ENCODE measurements around the gene NUP210L.

The NUP210L gene

GRCh38 chr1:153960206-153960605 lies 194.7 kb downstream of the NUP210L start:
- Histone ChIP-seq H3K9ac (ENCODE audit: low read length) (no peak overlapping the region), H3K27me3 (ENCODE audit: insufficient read depth, low read length, poor library complexity) (no peaks in the 10 kb centered on the region), H2BK15ac (replicated peaks; ENCODE audit: low read depth) (no peak overlapping the region), H3K18ac (ENCODE audit: low read length) (no peak overlapping the region), H4K8ac (ENCODE audit: low read depth, low read length) (no peak overlapping the region), H3K4me1 (ENCODE audit: control insufficient read depth, low read depth, low read length) (peaks cover 9% of the 10 kb centered on the region), H3K4me3 (ENCODE audit: low read length) (no peak overlapping the region), H3K56ac (ENCODE audit: low read length) (no peak overlapping the region), H3K23ac (ENCODE audit: low read length) (no peak overlapping the region), H3K4ac (ENCODE audit: low read depth, low read length) (no peak overlapping the region), H3K79me2 (ENCODE audit: control insufficient read depth, insufficient read depth, low read length) (peaks cover 55% of the 10 kb centered on the region), H3K4me2 (ENCODE audit: low read length) (no peak overlapping the region), H2BK5ac (ENCODE audit: low read length) (no peak overlapping the region), H3K36me3 (ENCODE audit: control insufficient read depth, insufficient read depth, low read length) (peaks cover 7% of the 10 kb centered on the region), H2BK120ac (ENCODE audit: low read depth, low read length) (no peak overlapping the region), H2AK5ac (ENCODE audit: low read length) (no peak overlapping the region), H3K27ac (ENCODE audit: low read depth, low read length) (no peak overlapping the region), H4K5ac (ENCODE audit: low read length) (no peak overlapping the region), H3K79me1 (ENCODE audit: low read length) (peaks cover 24% of the 10 kb centered on the region)
- WGBS (ENCODE audit: extremely low coverage, insufficient coverage, low lambda C conversion rate), result no CpG with 5 or more reads among the region's 11 CpGs
- DNase-seq, result no peak

GRCh38 chr1:153959454-153959853 lies 195.4 kb downstream of the NUP210L start:
- Histone ChIP-seq H3K23ac (ENCODE audit: low read length) (no peak overlapping the region), H2BK5ac (ENCODE audit: low read length) (no peak overlapping the region), H4K5ac (ENCODE audit: low read length) (no peak overlapping the region), H3K36me3 (ENCODE audit: control insufficient read depth, insufficient read depth, low read length) (peaks cover 7% of the 10 kb centered on the region), H3K56ac (ENCODE audit: low read length) (no peak overlapping the region), H2BK120ac (ENCODE audit: low read depth, low read length) (no peak overlapping the region), H3K4me3 (ENCODE audit: low read length) (no peak overlapping the region), H3K4me1 (ENCODE audit: control insufficient read depth, low read depth, low read length) (peaks cover 9% of the 10 kb centered on the region), H3K18ac (ENCODE audit: low read length) (no peak overlapping the region), H2BK15ac (replicated peaks; ENCODE audit: low read depth) (no peak overlapping the region), H3K4me2 (ENCODE audit: low read length) (no peak overlapping the region), H4K8ac (ENCODE audit: low read depth, low read length) (no peak overlapping the region), H3K79me1 (ENCODE audit: low read length) (peaks cover 29% of the 10 kb centered on the region), H3K9ac (ENCODE audit: low read length) (no peak overlapping the region), H2AK5ac (ENCODE audit: low read length) (no peak overlapping the region), H3K79me2 (ENCODE audit: control insufficient read depth, insufficient read depth, low read length) (peaks cover 61% of the 10 kb centered on the region), H3K27me3 (ENCODE audit: insufficient read depth, low read length, poor library complexity) (no peaks in the 10 kb centered on the region), H3K27ac (ENCODE audit: low read depth, low read length) (no peak overlapping the region), H3K4ac (ENCODE audit: low read depth, low read length) (no peak overlapping the region)
- WGBS (ENCODE audit: extremely low coverage, insufficient coverage, low lambda C conversion rate), result no CpG with 5 or more reads among the region's 3 CpGs
- DNase-seq, result peak; percentile 38

GRCh38 chr1:153958961-153959260 lies 196.0 kb downstream of the NUP210L start:
- peaks cover 9% of the 10 kb centered on the region for H3K4me1 ChIP-seq (ENCODE audit: control insufficient read depth, low read depth, low read length)
- WGBS (ENCODE audit: extremely low coverage, insufficient coverage, low lambda C conversion rate), result no CpG with 5 or more reads among the region's 4 CpGs
- H2BK120ac ChIP-seq (ENCODE audit: low read depth, low read length), result no peak overlapping the region
- H3K36me3 ChIP-seq (ENCODE audit: control insufficient read depth, insufficient read depth, low read length), result peaks cover 7% of the 10 kb centered on the region
- no peak overlapping the region for H3K4me2 ChIP-seq (ENCODE audit: low read length)
- DNase-seq, result no peak
- no peak overlapping the region for H2BK15ac ChIP-seq (replicated peaks; ENCODE audit: low read depth)
- no peak overlapping the region for H2BK5ac ChIP-seq (ENCODE audit: low read length)
- H3K4me3 ChIP-seq (ENCODE audit: low read length), result no peak overlapping the region
- H3K79me1 ChIP-seq (ENCODE audit: low read length), result peaks cover 32% of the 10 kb centered on the region
- no peak overlapping the region for H3K18ac ChIP-seq (ENCODE audit: low read length)
- no peak overlapping the region for H2AK5ac ChIP-seq (ENCODE audit: low read length)
- no peak overlapping the region for H3K23ac ChIP-seq (ENCODE audit: low read length)
- no peaks in the 10 kb centered on the region for H3K27me3 ChIP-seq (ENCODE audit: insufficient read depth, low read length, poor library complexity)
- H4K8ac ChIP-seq (ENCODE audit: low read depth, low read length), result no peak overlapping the region
- no peak overlapping the region for H3K9ac ChIP-seq (ENCODE audit: low read length)
- no peak overlapping the region for H3K4ac ChIP-seq (ENCODE audit: low read depth, low read length)
- H3K79me2 ChIP-seq (ENCODE audit: control insufficient read depth, insufficient read depth, low read length), result peaks cover 65% of the 10 kb centered on the region
- H3K56ac ChIP-seq (ENCODE audit: low read length), result no peak overlapping the region
- no peak overlapping the region for H3K27ac ChIP-seq (ENCODE audit: low read depth, low read length)
- no peak overlapping the region for H4K5ac ChIP-seq (ENCODE audit: low read length)

- Histone ChIP-seq H3K23ac (ENCODE audit: low read length) (peak within 1 kb of the TSS; percentile 7), H3K79me1 (ENCODE audit: low read length) (peaks cover 38% of the 10 kb centered on the region), H3K4ac (ENCODE audit: low read depth, low read length) (peak within 1 kb of the TSS; percentile 44), H3K4me2 (ENCODE audit: low read length) (peak within 1 kb of the TSS; percentile 90), H3K4me1 (ENCODE audit: control insufficient read depth, low read depth, low read length) (peaks cover 9% of the 10 kb centered on the region), H2AK5ac (ENCODE audit: low read length) (no peak within 1 kb of the TSS), H2BK15ac (replicated peaks; ENCODE audit: low read depth) (no peak within 1 kb of the TSS), H3K27ac (ENCODE audit: low read depth, low read length) (peak within 1 kb of the TSS; percentile 80), H3K36me3 (ENCODE audit: control insufficient read depth, insufficient read depth, low read length) (peaks cover 8% of the 10 kb centered on the region), H3K79me2 (ENCODE audit: control insufficient read depth, insufficient read depth, low read length) (peaks cover 68% of the 10 kb centered on the region), H3K9ac (ENCODE audit: low read length) (peak within 1 kb of the TSS; percentile 88), H3K27me3 (ENCODE audit: insufficient read depth, low read length, poor library complexity) (no peaks in the 10 kb centered on the region), H3K4me3 (ENCODE audit: low read length) (peak within 1 kb of the TSS; percentile 95), H4K8ac (ENCODE audit: low read depth, low read length) (no peak within 1 kb of the TSS), H4K5ac (ENCODE audit: low read length) (no peak within 1 kb of the TSS), H3K18ac (ENCODE audit: low read length) (peak within 1 kb of the TSS; percentile 64), H2BK5ac (ENCODE audit: low read length) (no peak within 1 kb of the TSS), H2BK120ac (ENCODE audit: low read depth, low read length) (no peak within 1 kb of the TSS), H3K56ac (ENCODE audit: low read length) (peak within 1 kb of the TSS; percentile 96)
- DNase-seq, result peak; percentile 100
- no CpG with 5 or more reads among the region's 75 CpGs for WGBS (ENCODE audit: extremely low coverage, insufficient coverage, low lambda C conversion rate)
Measured at GRCh38 chr1:153958111-153958960, 196.5 kb downstream of the NUP210L start, which contains the start of gene CRTC2. TSS of gene CRTC2 (minus strand) at chr1:153958612. CDS start at chr1:153958497, 115 bp downstream.

GRCh38 chr1:153957744-153958110 lies 197.1 kb downstream of the NUP210L start:
- Histone ChIP-seq H3K4ac (ENCODE audit: low read depth, low read length) (no peak overlapping the region), H3K4me2 (ENCODE audit: low read length) (peak overlapping the region; percentile 90), H3K36me3 (ENCODE audit: control insufficient read depth, insufficient read depth, low read length) (peaks cover 8% of the 10 kb centered on the region), H3K18ac (ENCODE audit: low read length) (no peak overlapping the region), H3K27me3 (ENCODE audit: insufficient read depth, low read length, poor library complexity) (no peaks in the 10 kb centered on the region), H3K4me1 (ENCODE audit: control insufficient read depth, low read depth, low read length) (peaks cover 9% of the 10 kb centered on the region), H3K4me3 (ENCODE audit: low read length) (peak overlapping the region; percentile 95), H3K9ac (ENCODE audit: low read length) (peak overlapping the region; percentile 88), H4K8ac (ENCODE audit: low read depth, low read length) (no peak overlapping the region), H2BK15ac (replicated peaks; ENCODE audit: low read depth) (no peak overlapping the region), H2AK5ac (ENCODE audit: low read length) (no peak overlapping the region), H3K23ac (ENCODE audit: low read length) (peak overlapping the region; percentile 7), H4K5ac (ENCODE audit: low read length) (no peak overlapping the region), H2BK120ac (ENCODE audit: low read depth, low read length) (no peak overlapping the region), H3K56ac (ENCODE audit: low read length) (peak overlapping the region; percentile 96), H2BK5ac (ENCODE audit: low read length) (no peak overlapping the region), H3K79me1 (ENCODE audit: low read length) (peaks cover 38% of the 10 kb centered on the region), H3K27ac (ENCODE audit: low read depth, low read length) (peak overlapping the region; percentile 80), H3K79me2 (ENCODE audit: control insufficient read depth, insufficient read depth, low read length) (peaks cover 64% of the 10 kb centered on the region)
- peak; percentile 42 for DNase-seq
- WGBS (ENCODE audit: extremely low coverage, insufficient coverage, low lambda C conversion rate), result no CpG with 5 or more reads among the region's 13 CpGs
